ENCODE results near the gene SLC40A1.

SLC40A1 gene

DNA sequence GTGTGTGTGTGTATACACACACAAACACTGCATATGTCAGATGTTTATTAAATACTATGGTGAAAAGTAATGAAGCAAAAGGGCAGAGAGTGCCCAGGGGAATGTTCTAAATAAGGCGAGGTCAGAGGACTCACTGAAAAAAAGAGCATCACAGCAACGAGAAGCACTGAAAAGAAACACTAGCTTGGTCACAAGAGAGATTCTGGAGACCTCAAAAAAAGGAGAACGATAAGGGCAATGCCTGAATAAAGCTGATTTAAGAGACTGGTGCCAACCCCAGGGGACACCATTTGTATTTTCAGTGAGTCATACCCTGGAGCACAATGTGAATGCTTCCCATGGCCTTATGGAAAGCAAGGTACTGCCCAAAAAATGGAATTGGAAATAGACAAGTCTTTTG, 14.5 kb downstream of the SLC40A1 start:
- no peak overlapping the region for H3K4me3 ChIP-seq (ENCODE audit: low read length)
- TF ChIP-seq, protein P1, sequence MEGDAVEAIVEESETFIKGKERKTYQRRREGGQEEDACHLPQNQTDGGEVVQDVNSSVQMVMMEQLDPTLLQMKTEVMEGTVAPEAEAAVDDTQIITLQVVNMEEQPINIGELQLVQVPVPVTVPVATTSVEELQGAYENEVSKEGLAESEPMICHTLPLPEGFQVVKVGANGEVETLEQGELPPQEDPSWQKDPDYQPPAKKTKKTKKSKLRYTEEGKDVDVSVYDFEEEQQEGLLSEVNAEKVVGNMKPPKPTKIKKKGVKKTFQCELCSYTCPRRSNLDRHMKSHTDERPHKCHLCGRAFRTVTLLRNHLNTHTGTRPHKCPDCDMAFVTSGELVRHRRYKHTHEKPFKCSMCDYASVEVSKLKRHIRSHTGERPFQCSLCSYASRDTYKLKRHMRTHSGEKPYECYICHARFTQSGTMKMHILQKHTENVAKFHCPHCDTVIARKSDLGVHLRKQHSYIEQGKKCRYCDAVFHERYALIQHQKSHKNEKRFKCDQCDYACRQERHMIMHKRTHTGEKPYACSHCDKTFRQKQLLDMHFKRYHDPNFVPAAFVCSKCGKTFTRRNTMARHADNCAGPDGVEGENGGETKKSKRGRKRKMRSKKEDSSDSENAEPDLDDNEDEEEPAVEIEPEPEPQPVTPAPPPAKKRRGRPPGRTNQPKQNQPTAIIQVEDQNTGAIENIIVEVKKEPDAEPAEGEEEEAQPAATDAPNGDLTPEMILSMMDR (IDR thresholded peaks at IDR 0.05; ENCODE audit: low read depth, low read length, poor library complexity, severe bottlenecking) = no peak
- TF ChIP-seq EZH2phosphoT487 (IDR thresholded peaks at IDR 0.05; ENCODE audit: borderline replicate concordance, low read length) = no peak

DNA sequence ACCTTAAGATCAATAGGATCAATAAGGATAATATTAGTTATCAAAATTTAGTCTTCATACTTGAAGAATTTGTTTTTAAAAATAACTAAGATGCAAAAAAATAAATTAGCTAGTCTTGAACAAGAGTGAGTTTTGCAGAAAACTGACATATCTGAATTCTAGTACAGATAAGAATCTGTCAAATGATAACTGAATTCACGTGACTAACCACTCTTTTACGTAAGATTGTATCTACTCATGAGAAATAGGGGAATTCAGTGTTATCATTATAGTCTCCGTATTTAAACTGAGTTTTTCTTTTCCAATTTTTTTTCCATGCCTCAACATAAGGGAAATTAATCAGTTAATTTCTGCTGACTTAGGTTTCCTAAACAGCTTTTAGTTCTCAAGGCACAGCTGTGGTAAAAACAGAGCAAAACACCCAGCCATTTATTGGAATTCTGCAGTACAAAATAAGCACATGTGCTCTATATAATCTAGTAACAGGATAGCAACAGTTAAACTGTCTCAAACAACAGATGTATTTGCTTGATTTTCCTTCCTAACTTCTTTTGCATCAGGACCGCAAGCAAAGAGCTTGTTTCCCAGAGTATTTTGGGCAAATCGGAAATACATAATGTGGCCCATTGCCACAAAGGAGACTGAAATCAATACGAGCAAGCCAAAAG, 19.1 kb downstream of the SLC40A1 start:
- no peaks in the 10 kb centered on the region for H4K20me1 ChIP-seq (ENCODE audit: control insufficient read depth, insufficient read depth, low read depth, low read length)
- TF ChIP-seq EZH2phosphoT487 (IDR thresholded peaks at IDR 0.05; ENCODE audit: borderline replicate concordance, low read length) = no peak
- TF ChIP-seq, protein P1 (IDR thresholded peaks at IDR 0.05; ENCODE audit: low read depth, low read length, poor library complexity, severe bottlenecking) = no peak
- no peak overlapping the region for H3K4me2 ChIP-seq (ENCODE audit: low read length)
- H3K79me2 ChIP-seq (ENCODE audit: control insufficient read depth, low read length) = no peaks in the 10 kb centered on the region
- H3K27me3 ChIP-seq (ENCODE audit: control insufficient read depth, low read length) = no peaks in the 10 kb centered on the region
- no peak overlapping the region for H3K27ac ChIP-seq (ENCODE audit: low read depth, low read length)
- no peaks in the 10 kb centered on the region for H3K9me3 ChIP-seq (ENCODE audit: control insufficient read depth, insufficient read depth, low read length)
- peaks cover 8% of the 10 kb centered on the region for H3K4me1 ChIP-seq (ENCODE audit: control insufficient read depth, low read length)
- H3K4me3 ChIP-seq (ENCODE audit: low read length) = no peak overlapping the region
- no peaks in the 10 kb centered on the region for H3K36me3 ChIP-seq (ENCODE audit: control insufficient read depth, low read length)
- H3K9me2 ChIP-seq (replicated peaks; ENCODE audit: control insufficient read depth, low read length) = no peaks in the 10 kb centered on the region
- H3F3A ChIP-seq (ENCODE audit: control insufficient read depth, insufficient read depth) = no peaks in the 10 kb centered on the region

More for the DNA sequence above, 14.5 kb downstream of the SLC40A1 start:
- H3K4me2 ChIP-seq (ENCODE audit: low read length) = no peak overlapping the region
- no peaks in the 10 kb centered on the region for H3F3A ChIP-seq (ENCODE audit: control insufficient read depth, insufficient read depth)
- no peak overlapping the region for H3K27ac ChIP-seq (ENCODE audit: low read depth, low read length)
- H3K36me3 ChIP-seq (ENCODE audit: control insufficient read depth, low read length) = no peaks in the 10 kb centered on the region
- H3K79me2 ChIP-seq (ENCODE audit: control insufficient read depth, low read length) = no peaks in the 10 kb centered on the region
- no peaks in the 10 kb centered on the region for H3K9me2 ChIP-seq (replicated peaks; ENCODE audit: control insufficient read depth, low read length)
- H3K4me1 ChIP-seq (ENCODE audit: control insufficient read depth, low read length) = no peaks in the 10 kb centered on the region
- H3K9me3 ChIP-seq (ENCODE audit: control insufficient read depth, insufficient read depth, low read length) = no peaks in the 10 kb centered on the region
- H4K20me1 ChIP-seq (ENCODE audit: control insufficient read depth, insufficient read depth, low read depth, low read length) = no peaks in the 10 kb centered on the region
- H3K27me3 ChIP-seq (ENCODE audit: control insufficient read depth, low read length) = 0 out of 2 replicates have a peak, but pooled peaks cover 3% of the 10 kb centered on the region

DNA sequence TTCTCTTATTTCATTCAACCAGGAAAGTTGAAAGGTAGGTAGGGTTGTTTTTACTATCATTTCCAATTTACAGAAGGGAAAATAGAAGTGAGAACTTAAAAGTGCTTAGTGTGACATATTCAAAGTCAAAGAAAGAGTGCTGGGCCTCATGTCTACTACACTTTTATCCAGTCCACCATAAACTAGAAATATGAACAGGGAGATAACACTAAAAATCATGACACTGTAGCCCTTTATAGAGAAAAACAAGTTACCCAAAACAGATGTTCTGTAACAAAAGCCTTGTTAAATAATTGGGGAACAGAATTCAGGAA, 20.4 kb downstream of the SLC40A1 start:
- Histone ChIP-seq H3K9me3 (ENCODE audit: control insufficient read depth, insufficient read depth, low read length) (no peaks in the 10 kb centered on the region), H3F3A (ENCODE audit: control insufficient read depth, insufficient read depth) (no peaks in the 10 kb centered on the region), H3K4me1 (ENCODE audit: control insufficient read depth, low read length) (peaks cover 8% of the 10 kb centered on the region), H3K9me2 (replicated peaks; ENCODE audit: control insufficient read depth, low read length) (no peaks in the 10 kb centered on the region), H3K27me3 (ENCODE audit: control insufficient read depth, low read length) (no peaks in the 10 kb centered on the region), H3K36me3 (ENCODE audit: control insufficient read depth, low read length) (no peaks in the 10 kb centered on the region), H3K4me3 (ENCODE audit: low read length) (no peak overlapping the region), H3K27ac (ENCODE audit: low read depth, low read length) (no peak overlapping the region), H3K79me2 (ENCODE audit: control insufficient read depth, low read length) (no peaks in the 10 kb centered on the region), H4K20me1 (ENCODE audit: control insufficient read depth, insufficient read depth, low read depth, low read length) (no peaks in the 10 kb centered on the region), H3K4me2 (ENCODE audit: low read length) (no peak overlapping the region)
- TF ChIP-seq, protein P1 (IDR thresholded peaks at IDR 0.05; ENCODE audit: low read depth, low read length, poor library complexity, severe bottlenecking) = no peak
- no peak for TF ChIP-seq EZH2phosphoT487 (IDR thresholded peaks at IDR 0.05; ENCODE audit: borderline replicate concordance, low read length)

Data from DOHH2 (cell line).